ENCODE results near the gene DOC2B. TPM values are rescaled to one million over a fixed set of nuclear protein-coding genes. Genes with fewer than 3 reads are reported as not detected.

Gene DOC2B
- polyA plus RNA-seq, 1 of the 3 experiments (the other 2 are of a cell fraction) = 0.16 TPM

GRCh38 chr17:227946-228615, 46.6 kb upstream of the DOC2B start (continued):
- TF ChIP-seq ZBTB33 (IDR thresholded peaks at IDR 0.05; ENCODE audit: borderline replicate concordance, low read depth) (no peak), MEF2A (IDR thresholded peaks at IDR 0.05; ENCODE audit: borderline replicate concordance, low read depth) (no peak), RCOR1 (IDR thresholded peaks at IDR 0.05; ENCODE audit: low read length) (no peak), TCF12 (IDR thresholded peaks at IDR 0.05) (no peak)

GRCh38 chr17:227078-227945, 45.9 kb upstream of the DOC2B start:
- H3K27ac ChIP-seq (ENCODE audit: low read depth in 2 of 2, low read length in 1 of 2) = no peak overlapping the region
- no peak overlapping the region for H2AFZ ChIP-seq (ENCODE audit: low read depth)
- no peak overlapping the region for H3K4me3 ChIP-seq (ENCODE audit: low read depth in 2 of 2, low read length in 1 of 2)
- ChIA-PET CTCF (interaction anchor here (0.7 kb wide), 1 partner anchor 185 kb away, joined by 3 read pairs; no protein-coding TSS in a partner anchor), POLR2A (no interaction called here)
- 59% methylated on average over 7 of the region's 15 CpGs for WGBS (ENCODE audit: low lambda C conversion rate)
- H3K9me3 ChIP-seq = no peaks in the 10 kb centered on the region
- H3K9me2 ChIP-seq = no peaks in the 10 kb centered on the region
- no peaks in the 10 kb centered on the region for H3K79me2 ChIP-seq (ENCODE audit: insufficient read depth)
- H3K9ac ChIP-seq = no peak overlapping the region
- no peaks in the 10 kb centered on the region for H3K27me3 ChIP-seq (ENCODE audit: insufficient read depth)
- H3K4me2 ChIP-seq = no peak overlapping the region
- TF ChIP-seq USF1 (IDR thresholded peaks at IDR 0.05; ENCODE audit: borderline replicate concordance, low read depth) (no peak), FOXM1 (IDR thresholded peaks at IDR 0.05; ENCODE audit: low read depth) (no peak), GABPA (IDR thresholded peaks at IDR 0.05; ENCODE audit: low read depth) (no peak), NFIC (IDR thresholded peaks at IDR 0.05; ENCODE audit: borderline replicate concordance) (no peak), SIN3A (IDR thresholded peaks at IDR 0.05; ENCODE audit: borderline replicate concordance, low read depth, low read length) (no peak), JUND (IDR thresholded peaks at IDR 0.05) (no peak), TAF1 (IDR thresholded peaks at IDR 0.05; ENCODE audit: borderline replicate concordance, low read depth, low read length) (no peak), CTCF (IDR thresholded peaks at IDR 0.05) (no peak), RFX5 (IDR thresholded peaks at IDR 0.05; ENCODE audit: low read length) (no peak), SMC3 (IDR thresholded peaks at IDR 0.05; ENCODE audit: low read depth, low read length) (no peak)
- peaks cover 7% of the 10 kb centered on the region in 2 experiments; a peak in 2 of 4 replicates for H3K4me1 ChIP-seq (ENCODE audit: control insufficient read depth in 1 of 2, insufficient read depth in 2 of 2, low read depth in 1 of 2, low read length in 1 of 2)
- no peaks in the 10 kb centered on the region for H3K36me3 ChIP-seq (replicated peaks in 1 of 2; ENCODE audit: control insufficient read depth in 1 of 2, insufficient read depth in 2 of 2, low read length in 1 of 2)
- no peaks in the 10 kb centered on the region for H3F3A ChIP-seq (replicated peaks; ENCODE audit: insufficient read depth)
- DNase-seq = no peak
- no peaks in the 10 kb centered on the region for H4K20me1 ChIP-seq (ENCODE audit: insufficient read depth)
